IMR-90 (cell line): ENCODE measurements around the gene ATP6AP1. TPM values are rescaled to one million over a fixed set of nuclear protein-coding genes. Genes with fewer than 3 reads are reported as not detected.

ENCODE experiments used
- ATAC-seq: fragments of 200-7000 bp; cut with Tn5 transposase; 2 replicates; pipeline ENCODE4 v1.9.1; 2020; ENCODE audit warnings: low read depth, mild to moderate bottlenecking, moderate library complexity
- BruUV-seq: library from RNA; stranded (reverse); fragments of 400-500 nt; replicated peaks from 2 replicates; lab custom pipeline; 2021; lab: Mats Ljungman, UMichigan
- CTCF ChIA-PET: fragments of 300-600 bp; formaldehyde crosslinking; extraction: SDS; loops from one replicate; lab custom pipeline; 2021; ENCODE audit warnings: antibody characterized with exemption; lab: Yijun Ruan, JAX
- POLR2A ChIA-PET: fragments of 300-600 bp; sonication (Branson Sonifier 250); formaldehyde crosslinking; loops from one replicate; lab custom pipeline; 2022; ENCODE audit warnings: antibody characterized with exemption; ENCODE audit not compliant: unreplicated experiment; lab: Charles Lee
- DNase-seq: peaks from one replicate; pipeline ENCODE4 v3.0.0; 2013
- H2AFZ ChIP-seq: replicated peaks from 2 replicates; pipeline ENCODE3; 2013; ENCODE audit warnings: low read length, mild to moderate bottlenecking; ENCODE audit not compliant: poor library complexity
- H2AK5ac ChIP-seq: 2 replicates; pipeline ENCODE4 v1.6.1; 2013; ENCODE audit warnings: low read depth, low read length, inconsistent platforms
- H2AK9ac ChIP-seq: replicated peaks from 2 replicates; pipeline ENCODE3; 2013; ENCODE audit warnings: mild to moderate bottlenecking, low read depth, low read length, moderate library complexity; ENCODE audit not compliant: poor library complexity
- H2BK120ac ChIP-seq: 2 replicates; pipeline ENCODE4 v1.6.1; 2013; ENCODE audit warnings: low read depth, low read length, inconsistent platforms
- H2BK15ac ChIP-seq: 3 replicates; pipeline ENCODE4 v1.6.1; 2013; ENCODE audit warnings: low read depth, low read length, inconsistent platforms
- H2BK20ac ChIP-seq: 2 replicates; pipeline ENCODE4 v1.6.1; 2013; ENCODE audit warnings: low read depth, mild to moderate bottlenecking, inconsistent platforms, low read length, moderate library complexity
- H2BK5ac ChIP-seq: 2 replicates; pipeline ENCODE4 v1.6.1; 2013; ENCODE audit warnings: mild to moderate bottlenecking, low read depth, low read length, inconsistent platforms; ENCODE audit not compliant: poor library complexity, severe bottlenecking
- H3K14ac ChIP-seq: replicated peaks from 2 replicates; pipeline ENCODE4 v1.6.1; 2013; ENCODE audit warnings: low read depth, low read length, inconsistent platforms
- H3K18ac ChIP-seq: 2 replicates; pipeline ENCODE4 v1.6.1; 2013; ENCODE audit warnings: low read depth, low read length, control low read depth
- H3K23ac ChIP-seq: 2 replicates; pipeline ENCODE4 v1.6.1; 2013; ENCODE audit warnings: low read depth, low read length, inconsistent platforms
- H3K27ac ChIP-seq: 2 replicates; pipeline ENCODE4 v1.5.1; 2013; ENCODE audit warnings: mild to moderate bottlenecking, control low read depth, low read length; ENCODE audit not compliant: insufficient read depth
- H3K27me3 ChIP-seq: 2 replicates; pipeline ENCODE4 v1.6.1; 2013; ENCODE audit warnings: low read length; ENCODE audit not compliant: control insufficient read depth, insufficient read depth
- H3K36me3 ChIP-seq: 2 replicates; pipeline ENCODE4 v1.6.1; 2013; ENCODE audit warnings: low read length, mixed read lengths; ENCODE audit not compliant: control insufficient read depth, insufficient read depth
- H3K4ac ChIP-seq: 2 replicates; pipeline ENCODE4 v1.6.1; 2013; ENCODE audit warnings: low read depth, low read length, inconsistent platforms
- H3K4me1 ChIP-seq: 2 replicates; pipeline ENCODE4 v1.6.1; 2013; ENCODE audit warnings: low read length, mixed read lengths; ENCODE audit not compliant: control insufficient read depth, insufficient read depth
- H3K4me2 ChIP-seq: 2 replicates; pipeline ENCODE4 v1.6.1; 2013; ENCODE audit warnings: low read depth, mild to moderate bottlenecking, control low read depth, low read length, moderate library complexity
- H3K4me3 ChIP-seq: 2 replicates; pipeline ENCODE4 v1.5.1; 2013; ENCODE audit warnings: low read depth, mild to moderate bottlenecking, control low read depth, low read length, moderate library complexity; ENCODE audit not compliant: insufficient read depth
- H3K56ac ChIP-seq: 2 replicates; pipeline ENCODE4 v1.6.1; 2013; ENCODE audit warnings: low read length, inconsistent platforms; ENCODE audit not compliant: insufficient read depth; ENCODE audit errors: extremely low read depth
- H3K79me1 ChIP-seq, 2 experiments: 2 replicates each; pipeline ENCODE4 v1.6.1; 2013; ENCODE audit warnings: low read length in 2 of 2, inconsistent platforms in 1 of 2, low read depth in 1 of 2
- H3K9ac ChIP-seq: 2 replicates; pipeline ENCODE4 v1.6.1; 2013; ENCODE audit warnings: low read depth, low read length, control low read depth
- H3K9me1 ChIP-seq: 2 replicates; pipeline ENCODE4 v1.6.1; 2013; ENCODE audit warnings: low read length, inconsistent platforms; ENCODE audit not compliant: insufficient read depth
- H3K9me3 ChIP-seq: 2 replicates; pipeline ENCODE4 v1.6.1; 2013; ENCODE audit warnings: low read length; ENCODE audit not compliant: control insufficient read depth, insufficient read depth
- H4K20me1 ChIP-seq: 2 replicates; pipeline ENCODE4 v1.6.1; 2013; ENCODE audit warnings: low read length, inconsistent platforms; ENCODE audit not compliant: insufficient read depth
- H4K5ac ChIP-seq: 2 replicates; pipeline ENCODE4 v1.6.1; 2013; ENCODE audit warnings: mild to moderate bottlenecking, low read depth, low read length, control low read depth
- H4K8ac ChIP-seq, 2 experiments: 2 replicates each; pipeline ENCODE4 v1.6.1; 2013; ENCODE audit warnings: low read depth in 2 of 2, low read length in 2 of 2, control low read depth in 1 of 2, inconsistent platforms in 1 of 2
- H4K91ac ChIP-seq: 2 replicates; pipeline ENCODE4 v1.6.1; 2013; ENCODE audit warnings: low read depth, low read length, inconsistent platforms; ENCODE audit not compliant: insufficient read depth
- CTCF ChIP-seq: conservative IDR thresholded peaks from 2 replicates; pipeline ENCODE4 v1.5.1; 2012; ENCODE audit warnings: mild to moderate bottlenecking, low read depth, low read length, improper control_type of control experiment
- MAFK ChIP-seq: IDR thresholded peaks from 2 replicates; pipeline ENCODE4 v1.6.1; 2012; ENCODE audit warnings: low read depth, low read length, improper control_type of control experiment
- MXI1 ChIP-seq: IDR thresholded peaks from 2 replicates; pipeline ENCODE4 v1.6.1; 2012; ENCODE audit warnings: low read depth, mild to moderate bottlenecking, low read length, moderate library complexity, borderline replicate concordance
- WGBS, 2 experiments: methylation state at CpG; one replicate each; pipeline versions ENCODE4 v1.1.5 to v1.1.7; 2013; ENCODE audit warnings: missing lambda C conversion rate in 2 of 2; ENCODE audit not compliant: insufficient read length in 1 of 2; ENCODE audit errors: extremely low coverage in 2 of 2; 5-methylcytosine and 5-hydroxymethylcytosine counted together
- dilution Hi-C: fragments of 300-500 bp; cut with HindIII; formaldehyde crosslinking; loops from one replicate; pipeline ENCODE4 v1.14.3; 2018; ENCODE audit warnings: low sequenced_read_pairs; ENCODE audit not compliant: unreplicated experiment
- in situ Hi-C: fragments of 300-500 bp; cut with MboI; formaldehyde crosslinking; loops from 3 replicates; pipeline ENCODE4 v1.14.3; 2019; ENCODE audit warnings: low sequenced_read_pairs, inconsistent platforms, mixed read lengths
- intact Hi-C: fragments of 100-400 bp; cut with micrococcal nuclease; formaldehyde crosslinking; loops from 2 replicates; pipeline ENCODE4 v1.10.0; 2022
- polyA plus RNA-seq, 3 experiments: library from polyadenylated mRNA; depleted of rRNA; stranded (reverse); fragments of >200 nt; gene quantifications; 2 replicates each; pipeline ENCODE4 v1.2.3, GENCODE V29; 2012; ENCODE audit warnings: low replicate concordance in 1 of 3
- total RNA-seq: library from RNA; depleted of rRNA; stranded (reverse); fragments of >200 nt; gene quantifications from 2 replicates; pipeline ENCODE4 v1.2.3, GENCODE V29; 2012

ATP6AP1 gene
- total and polyA plus RNA-seq, 2 of the 4 experiments (the other 2 are of a cell fraction): 13.8 to 96.7 TPM

GRCh38 chrX:154398668-154399526 lies 29.6 kb upstream of the ATP6AP1 start:
- dilution Hi-C loops: no loop called here
- BruUV-seq: TSS peak; percentile 92
- peak; percentile 67 for DNase-seq

More at GRCh38 chrX:154398668-154399526, 29.6 kb upstream of the ATP6AP1 start:
- H3K4me2 ChIP-seq: peak overlapping the region; percentile 93
- H3K18ac ChIP-seq: peak overlapping the region; percentile 39
- peak overlapping the region; percentile 96 for H2AK9ac ChIP-seq
- H4K8ac ChIP-seq: peak overlapping the region; percentile 70 to 88
- H3K9me1 ChIP-seq: no peaks in the 10 kb centered on the region
- WGBS, 2 experiments: 24% methylated on average over 21 of the region's 49 CpGs; no CpG with 5 or more reads in 1 of the 2 experiments
- H3K27me3 ChIP-seq: no peaks in the 10 kb centered on the region
- peak overlapping the region; percentile 97 for H2AK5ac ChIP-seq
- peak overlapping the region; percentile 96 for H3K23ac ChIP-seq
- peak overlapping the region; percentile 66 for H2AFZ ChIP-seq
- peak overlapping the region; percentile 91 for H3K27ac ChIP-seq
- H3K9ac ChIP-seq: peak overlapping the region; percentile 97
- H4K91ac ChIP-seq: peak overlapping the region; percentile 85
- 0 out of 2 replicates have a peak, but pooled peaks cover 2% of the 10 kb centered on the region for H3K4me1 ChIP-seq
- peak overlapping the region; percentile 89 for H2BK5ac ChIP-seq
- H3K36me3 ChIP-seq: peaks cover 21% of the 10 kb centered on the region
- H2BK120ac ChIP-seq: no peak overlapping the region
- peak; percentile 8; the same call in 1 of the 2 replicates for ATAC-seq
- H2BK15ac ChIP-seq: no peak overlapping the region
- ChIA-PET CTCF (interaction anchor here (0.6 to 1.2 kb wide), 2 partner anchors 16 to 142 kb away, joined by 3 read pairs; no protein-coding TSS in a partner anchor), POLR2A (interaction anchor here (1.0 to 1.1 kb wide), 2 partner anchors 28 to 133 kb away, joined by 3 to 4 read pairs; no protein-coding TSS in a partner anchor)
- peak overlapping the region; percentile 36 for H4K5ac ChIP-seq
- H2BK20ac ChIP-seq: no peak overlapping the region
- H3K9me3 ChIP-seq: no peaks in the 10 kb centered on the region
- H3K4me3 ChIP-seq: peak overlapping the region; percentile 64
- peaks cover 44% of the 10 kb centered on the region for H4K20me1 ChIP-seq
- in situ Hi-C loops (no loop called here), intact Hi-C loops (no loop called here)
- H3K79me1 ChIP-seq: peaks cover 4 to 24% of the 10 kb centered on the region in 2 experiments; a peak in 3 of 4 replicates
- TF ChIP-seq CTCF (peak; percentile 56), MXI1 (peak; percentile 85; the same call in 1 of the 2 replicates), MAFK (no peak)
- peak overlapping the region; percentile 96 for H3K4ac ChIP-seq
- peak overlapping the region; percentile 91 for H3K56ac ChIP-seq
- H3K14ac ChIP-seq: peak overlapping the region; percentile 99
